ENCODE measurements around the gene LKAAEAR1. TPM values are rescaled to one million over a fixed set of nuclear protein-coding genes. Genes with fewer than 3 reads are reported as not detected.

The LKAAEAR1 gene
- total and polyA plus RNA-seq, 2 of the 13 experiments (the other 11 are each of a cell fraction or from before 2014, with no cell fraction given): not detected

GRCh38 chr20:64064145-64064698, 20.0 kb downstream of the LKAAEAR1 start (continued):
- TF ChIP-seq PRDM4 (CRISPR knock-in tag; IDR thresholded peaks at IDR 0.05; ENCODE audit: borderline replicate concordance) (no peak), IRF2 (CRISPR knock-in tag; IDR thresholded peaks at IDR 0.05) (no peak), SIN3A (IDR thresholded peaks at IDR 0.05; ENCODE audit: borderline replicate concordance, low read depth, low read length) (no peak; the same call in 1 of the 2 replicates), STAT6 (CRISPR knock-in tag; IDR thresholded peaks at IDR 0.05; ENCODE audit: borderline replicate concordance) (no peak), ZBTB10 (CRISPR knock-in tag; IDR thresholded peaks at IDR 0.05; ENCODE audit: borderline replicate concordance) (no peak), GMEB2 (CRISPR knock-in tag; IDR thresholded peaks at IDR 0.05; ENCODE audit: low read depth) (no peak), SMYD3 (CRISPR knock-in tag; IDR thresholded peaks at IDR 0.05) (no peak), ZNF709 (CRISPR knock-in tag; IDR thresholded peaks at IDR 0.05) (no peak), ZNF670 (CRISPR knock-in tag; IDR thresholded peaks at IDR 0.05; ENCODE audit: borderline replicate concordance) (no peak), ADNP (CRISPR knock-in tag; IDR thresholded peaks at IDR 0.05) (no peak), ELF3 (CRISPR knock-in tag; IDR thresholded peaks at IDR 0.05) (no peak), MEF2D (CRISPR knock-in tag; IDR thresholded peaks at IDR 0.05) (no peak; the same call in 1 of the 2 replicates), TCF12 (IDR thresholded peaks at IDR 0.05) (no peak), TCF12 (CRISPR knock-in tag; IDR thresholded peaks at IDR 0.05) (no peak), ZNF879 (CRISPR knock-in tag; IDR thresholded peaks at IDR 0.05) (no peak; the same call in none of the 2 replicates), ZNF576 (CRISPR knock-in tag; IDR thresholded peaks at IDR 0.05) (no peak), YY1 (IDR thresholded peaks at IDR 0.05; ENCODE audit: insufficient read depth, insufficient replicate concordance, low read depth, low read length) (no peak), ZNF468 (CRISPR knock-in tag; IDR thresholded peaks at IDR 0.05) (no peak), ZNF275 (CRISPR knock-in tag; IDR thresholded peaks at IDR 0.05; ENCODE audit: borderline replicate concordance) (no peak)

Data from HepG2 (cell line).